Cortex of kidney (tissue), 1 donor: Measurements from ENCODE around the gene KIRREL3.

Source experiments
- DNase-seq: peaks from one replicate; lab custom pipeline; 2025; lab: John Stamatoyannopoulos, UW

Gene KIRREL3

GRCh38 chr11:126578426-126578825 lies 422.1 kb downstream of the KIRREL3 start:
- no peak for DNase-seq

DNA sequence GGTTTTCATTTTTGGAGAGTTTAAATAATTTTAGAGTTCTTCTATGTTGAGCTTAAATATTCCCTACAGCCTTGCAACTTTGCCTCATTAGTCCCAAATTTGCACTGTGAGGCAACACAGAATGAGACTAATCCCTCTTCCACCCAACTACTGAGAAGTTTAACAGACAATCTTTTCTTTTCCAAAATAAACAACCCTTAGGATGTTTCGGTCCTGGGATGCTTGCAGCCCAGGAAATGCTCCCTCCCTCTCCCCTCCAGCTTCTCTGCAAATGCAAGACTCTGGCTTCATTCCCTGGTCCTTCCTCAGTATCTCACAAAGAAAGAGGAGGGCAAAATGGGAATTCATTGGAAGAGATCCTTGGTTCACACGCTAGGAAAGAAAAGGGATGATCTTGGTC lies 422.5 kb downstream of the KIRREL3 start:
- DNase-seq = no peak

- no peak for DNase-seq
Observed at GRCh38 chr11:126575849-126576248, 424.7 kb downstream of the KIRREL3 start.

DNA sequence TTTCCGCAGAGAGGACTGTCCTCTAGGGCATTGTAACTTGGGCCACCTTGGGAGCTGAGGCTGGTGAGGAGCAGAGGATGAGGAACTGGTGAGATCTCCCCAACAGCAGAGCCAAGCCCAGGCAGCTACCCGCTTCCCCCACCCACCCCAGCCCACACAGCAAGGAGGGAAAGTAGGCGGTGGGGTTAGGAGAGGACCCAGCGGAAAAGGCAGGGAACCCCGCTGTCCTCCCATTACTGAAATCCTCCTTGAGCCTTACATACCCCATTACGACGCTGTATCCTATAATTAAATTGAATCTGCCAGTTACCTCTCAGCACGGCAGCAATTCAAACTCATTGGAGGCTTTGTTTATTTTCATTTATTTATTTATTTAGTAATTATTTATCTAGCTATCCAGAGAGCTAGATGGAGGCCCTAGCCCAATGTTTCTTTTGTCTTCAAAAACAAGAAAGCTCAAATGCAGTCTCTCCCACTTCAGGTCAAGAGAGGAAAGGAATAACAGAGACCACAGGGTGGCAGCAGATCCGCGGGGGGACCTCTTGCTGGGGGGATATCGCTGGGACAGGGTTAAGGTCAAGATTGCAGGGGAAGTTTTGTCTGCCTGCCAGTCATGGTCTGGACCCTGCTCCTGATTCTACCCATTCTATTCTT lies 427.1 kb downstream of the KIRREL3 start:
- no peak for DNase-seq

DNA sequence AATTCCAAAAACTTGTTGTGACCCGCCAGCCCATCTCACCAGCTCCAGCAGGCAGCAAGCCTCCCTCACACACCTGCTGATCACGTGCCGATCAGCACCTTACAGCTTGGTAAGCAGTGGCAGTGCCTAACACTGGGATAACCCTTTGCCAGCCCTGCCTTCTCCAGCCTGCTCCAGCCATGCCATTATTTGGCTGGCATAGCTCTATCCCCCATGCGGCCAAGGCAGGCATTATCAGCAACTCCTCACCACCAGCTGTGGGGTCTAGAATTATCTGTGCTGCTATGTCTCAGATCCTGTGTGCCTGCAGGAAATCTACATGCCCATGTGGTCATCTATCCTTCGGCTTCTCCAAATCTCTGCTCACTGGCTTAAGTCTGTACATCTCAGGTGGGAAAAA lies 430.1 kb downstream of the KIRREL3 start:
- DNase-seq = no peak

- no peak for DNase-seq
Observed at GRCh38 chr11:126567419-126567818, 433.2 kb downstream of the KIRREL3 start.

DNA sequence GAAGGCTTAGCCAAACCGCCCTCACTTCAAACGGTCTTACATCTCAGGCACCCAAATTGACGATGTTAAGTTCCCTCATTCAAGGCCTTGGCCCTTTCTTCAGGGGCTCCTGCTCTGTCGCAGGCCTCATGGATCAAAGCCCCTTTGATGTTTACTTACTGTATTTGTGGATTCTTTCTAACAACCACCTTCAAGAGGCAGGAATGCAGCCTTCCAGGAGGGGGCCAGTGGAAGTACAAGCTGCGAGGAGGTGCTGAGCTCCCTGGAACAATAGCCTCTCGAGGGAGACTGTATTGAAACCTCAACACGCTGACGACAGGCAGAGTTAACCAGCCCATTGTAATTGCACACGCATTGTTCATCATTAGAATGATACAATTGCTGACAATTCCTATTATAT lies 436.0 kb downstream of the KIRREL3 start:
- DNase-seq = no peak

DNA sequence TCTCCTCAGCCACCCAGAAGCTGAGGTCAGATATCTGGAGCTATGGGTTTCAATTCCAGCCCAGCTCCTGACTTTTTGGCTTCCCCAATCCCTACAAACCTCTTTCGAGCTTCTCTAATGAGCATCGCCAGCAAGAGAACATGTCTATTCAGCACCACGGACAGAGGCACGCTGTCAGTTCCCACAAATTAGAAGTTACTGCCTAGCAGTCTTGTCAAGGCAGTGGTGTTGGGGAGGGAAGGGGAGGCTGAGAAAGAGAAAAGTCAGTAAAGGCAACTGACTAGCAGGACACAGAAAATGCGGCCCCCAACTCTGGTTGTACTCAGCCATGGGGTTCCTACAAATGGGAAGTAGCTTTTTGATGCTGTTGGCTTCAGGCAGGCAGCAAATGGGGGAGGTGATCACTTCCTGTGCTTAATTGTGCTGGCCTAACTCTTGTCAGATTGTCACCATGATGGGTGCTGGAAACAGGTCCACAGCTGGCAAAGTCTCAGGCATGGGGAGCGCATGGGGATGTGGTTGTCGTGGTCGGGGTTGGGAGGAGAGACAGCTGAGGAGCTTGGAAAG lies 439.2 kb downstream of the KIRREL3 start:
- no peak for DNase-seq

DNA sequence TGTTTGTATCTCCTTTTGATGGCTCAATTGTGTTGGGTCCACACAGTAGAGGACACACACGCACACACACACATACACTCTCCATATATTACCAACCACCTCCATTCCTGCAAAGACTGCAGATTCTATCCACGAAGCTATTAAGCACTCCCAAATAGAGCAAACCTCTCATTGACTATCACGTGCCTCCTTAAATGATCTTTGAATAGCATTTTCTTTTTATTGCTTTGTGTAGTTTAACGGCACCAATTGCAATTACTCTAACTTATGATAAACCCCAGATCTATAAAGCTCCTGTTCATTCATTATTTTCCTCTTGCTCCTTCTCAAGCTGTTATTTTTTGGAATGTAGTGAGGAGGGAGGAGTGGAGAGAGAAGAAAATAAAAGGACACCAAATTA lies 440.3 kb downstream of the KIRREL3 start:
- no peak for DNase-seq

DNA sequence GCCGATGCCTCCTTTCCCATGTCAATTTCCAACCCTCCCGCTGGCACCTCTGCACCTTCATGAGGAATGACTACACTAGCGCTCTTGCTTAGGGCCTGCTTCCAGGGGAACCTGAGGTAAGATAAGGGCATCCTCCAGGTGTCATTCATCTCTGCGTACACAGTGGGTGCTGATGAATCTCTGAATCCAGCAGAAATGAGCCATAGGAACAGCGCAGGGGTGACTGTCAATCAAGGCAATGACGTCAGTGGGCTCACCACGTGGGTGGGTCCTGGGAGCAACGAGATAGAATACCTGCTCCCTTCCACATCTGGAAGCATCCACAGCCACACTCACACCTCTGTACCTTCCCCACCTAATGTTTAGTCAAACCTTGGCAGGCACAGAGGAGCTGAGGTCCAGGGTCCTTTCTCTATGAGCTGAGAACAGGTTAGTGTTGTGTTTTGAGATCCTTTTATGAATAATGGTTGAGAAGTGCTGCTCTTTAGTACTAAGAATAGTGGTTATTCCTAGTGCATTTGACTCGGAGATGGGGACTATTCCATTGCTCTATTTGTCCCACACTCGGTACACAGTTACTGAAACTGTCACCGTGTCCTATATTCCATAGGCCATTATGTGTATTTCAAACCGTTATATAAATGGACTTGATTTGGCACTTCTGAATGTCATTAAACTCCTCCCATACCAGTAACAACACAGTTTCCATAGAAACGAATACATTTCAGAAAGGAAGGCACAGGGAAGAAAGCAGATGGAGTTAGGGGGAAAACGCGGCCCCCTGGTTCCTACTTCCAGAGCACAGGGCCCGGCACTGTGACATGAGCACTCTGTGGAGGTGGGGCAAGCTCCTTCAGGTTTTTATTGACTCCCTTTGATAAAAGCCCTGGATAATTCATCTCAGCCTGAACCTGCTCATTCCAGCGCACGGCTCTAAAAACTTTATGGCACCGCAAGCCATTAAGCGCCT lies 451.7 kb downstream of the KIRREL3 start:
- no peak for DNase-seq

DNA sequence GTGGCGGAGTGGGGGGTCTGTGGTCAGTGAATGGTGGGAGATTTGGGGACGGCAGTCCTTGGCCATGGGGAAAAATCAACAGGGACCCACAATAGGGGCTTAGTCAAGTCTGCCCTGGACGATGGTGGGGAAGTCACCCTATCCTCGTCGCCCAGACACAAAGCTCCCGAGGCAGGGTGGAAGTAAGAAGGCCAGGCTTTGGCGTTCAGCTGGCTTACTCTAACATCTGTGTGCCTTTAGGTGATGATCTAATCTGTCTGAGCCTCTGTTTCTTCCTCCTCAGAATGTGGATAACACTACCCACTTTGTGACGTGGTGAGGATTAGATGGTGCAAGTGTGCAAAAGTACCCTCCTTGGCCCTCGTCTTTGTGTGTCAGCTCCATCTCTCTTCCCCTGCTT lies 452.9 kb downstream of the KIRREL3 start:
- DNase-seq = no peak

DNA sequence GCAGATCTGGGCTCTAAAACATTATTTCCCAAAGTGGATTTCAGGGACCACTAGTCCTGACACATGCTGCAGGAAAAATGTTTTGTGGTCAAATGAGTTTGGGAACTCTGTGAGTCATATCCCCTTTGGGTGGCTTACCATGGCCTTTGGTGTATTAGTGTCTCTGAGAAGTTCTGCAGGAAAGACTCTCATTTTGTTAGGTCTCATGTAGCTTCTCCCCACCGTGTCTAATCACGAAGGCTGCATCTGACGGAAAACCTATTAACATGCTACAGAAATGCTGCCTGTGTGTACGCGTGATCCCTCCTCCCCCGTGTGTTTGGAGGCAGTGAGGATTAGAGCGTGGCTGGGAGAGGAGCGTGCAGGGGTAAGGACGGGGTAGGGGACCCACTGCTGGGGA lies 453.4 kb downstream of the KIRREL3 start:
- no peak for DNase-seq

GRCh38 chr11:126546694-126547093 lies 453.9 kb downstream of the KIRREL3 start:
- no peak for DNase-seq

GRCh38 chr11:126546191-126546590 lies 454.4 kb downstream of the KIRREL3 start:
- DNase-seq = no peak

DNA sequence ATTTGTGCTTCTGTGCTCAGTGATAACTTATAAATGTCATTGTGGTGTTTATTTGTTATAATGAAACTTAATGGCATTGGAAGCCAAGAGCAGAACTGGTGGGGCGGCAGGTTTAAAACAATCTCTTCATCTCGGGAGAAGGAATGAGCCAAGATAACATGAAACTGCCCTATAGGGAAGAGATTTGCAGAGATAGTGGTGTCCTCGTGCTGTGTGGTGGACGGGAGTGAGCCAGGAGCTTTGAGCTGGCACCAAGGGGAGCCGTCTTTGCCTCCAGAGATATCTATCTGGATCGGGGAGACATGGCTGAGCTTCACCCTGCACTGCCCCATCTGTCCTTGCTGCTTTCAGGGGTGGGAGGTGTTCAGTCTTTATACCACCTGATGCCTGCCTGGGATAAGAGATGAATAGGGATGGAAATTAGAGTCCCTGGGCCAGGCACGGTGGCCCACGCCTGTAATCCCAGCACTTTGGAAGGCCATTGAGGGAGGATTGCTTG lies 455.5 kb downstream of the KIRREL3 start:
- DNase-seq = no peak

GRCh38 chr11:126544108-126545056 lies 456.2 kb downstream of the KIRREL3 start:
- DNase-seq = no peak

- DNase-seq = no peak
Observed at GRCh38 chr11:126543691-126544090, 456.9 kb downstream of the KIRREL3 start.

DNA sequence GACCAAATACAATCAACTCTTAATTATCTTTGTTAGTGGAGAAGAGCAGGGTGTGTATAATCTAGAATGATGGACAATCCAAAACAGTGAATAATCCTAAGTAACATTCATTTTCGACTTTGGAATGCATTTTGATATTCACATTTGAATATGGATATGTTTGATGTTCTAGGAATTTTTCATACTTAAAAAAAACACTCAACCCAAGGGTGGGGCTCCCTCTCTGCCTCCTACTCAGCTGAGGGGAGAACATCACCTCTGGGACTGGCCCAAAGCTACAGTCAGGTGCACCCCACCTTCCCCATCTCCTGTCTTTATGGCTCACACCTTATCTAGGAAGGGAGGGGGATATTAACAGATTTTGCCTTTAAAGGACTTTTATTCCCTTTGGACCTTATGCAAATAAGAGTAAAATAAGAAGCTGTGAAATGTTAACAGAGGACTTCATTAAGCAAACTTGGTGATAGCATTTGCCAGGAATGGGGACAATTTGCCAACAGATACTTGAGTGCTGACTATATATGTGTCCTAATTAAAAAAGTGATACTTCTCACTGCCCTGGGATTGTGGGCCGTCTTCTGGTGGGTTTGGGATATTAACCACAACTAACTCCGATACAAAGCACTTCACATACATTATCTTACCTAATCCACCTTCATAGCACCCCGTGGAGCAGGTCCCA lies 458.1 kb downstream of the KIRREL3 start:
- DNase-seq = no peak

DNA sequence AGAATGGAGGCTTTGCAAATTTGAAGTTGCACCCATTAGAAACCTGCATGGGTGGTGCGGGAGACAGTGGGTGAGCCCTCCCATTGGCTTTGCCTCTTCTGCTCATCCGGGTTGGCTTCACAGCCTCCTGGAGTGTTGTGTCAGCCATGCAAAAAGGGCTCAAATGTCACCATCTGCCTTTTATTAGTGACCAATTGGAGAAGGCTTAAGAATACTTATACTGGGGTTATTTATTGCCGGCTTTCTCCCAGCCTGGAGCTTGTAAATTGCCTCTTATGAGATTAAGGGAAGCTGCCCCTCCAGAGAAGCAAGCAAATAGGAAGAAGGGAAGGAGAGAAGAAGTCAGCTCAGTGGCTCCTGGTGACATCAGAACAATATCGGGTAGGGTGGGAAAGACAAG lies 462.5 kb downstream of the KIRREL3 start:
- DNase-seq = no peak

GRCh38 chr11:126537492-126537891 lies 463.1 kb downstream of the KIRREL3 start:
- DNase-seq = no peak
